Amniotic epithelial cell (primary cell): ENCODE measurements around the gene GGTLC1.
"Not testable (repeated sequence)": the region's sequence is repeated elsewhere in the genome, so short reads cannot be mapped to it uniquely, and the experiment has no call there.

Source experiments
- DNase-seq: peaks from one replicate; pipeline ENCODE4 v3.0.0-alpha.2; 2010; ENCODE audit warnings: low read depth

GGTLC1 gene

GRCh38 chr20:23994001-23994633 is 5.5 kb upstream of the GGTLC1 start:
- DNase-seq: not testable (repeated sequence)

- DNase-seq: not testable (repeated sequence)
Observed at GRCh38 chr20:23993440-23993839, 4.9 kb upstream of the GGTLC1 start.

GRCh38 chr20:23990296-23990695 is 1.7 kb upstream of the GGTLC1 start:
- DNase-seq: not testable (repeated sequence)

- DNase-seq: not testable (repeated sequence)
Observed at GRCh38 chr20:23988966-23989365, 387 bp upstream of the GGTLC1 start.

- DNase-seq: not testable (repeated sequence)
Observed at GRCh38 chr20:23986716-23987115, 1.9 kb downstream of the GGTLC1 start.

- DNase-seq: not testable (repeated sequence)
Observed at GRCh38 chr20:23986310-23986709, 2.3 kb downstream of the GGTLC1 start.

- DNase-seq: not testable (repeated sequence)
Observed at GRCh38 chr20:23985790-23986225, 2.8 kb downstream of the GGTLC1 start.

GRCh38 chr20:23985066-23985789 is 3.4 kb downstream of the GGTLC1 start:
- not testable (repeated sequence) for DNase-seq

- DNase-seq: not testable (repeated sequence)
Observed at GRCh38 chr20:23984476-23985023, 4.0 kb downstream of the GGTLC1 start.

GRCh38 chr20:23982112-23983018 is 6.2 kb downstream of the GGTLC1 start:
- not testable (repeated sequence) for DNase-seq

- DNase-seq: not testable (repeated sequence)
Observed at GRCh38 chr20:23981526-23981925, 7.1 kb downstream of the GGTLC1 start.

GRCh38 chr20:23981014-23981413 is 7.6 kb downstream of the GGTLC1 start:
- DNase-seq: not testable (repeated sequence)

GRCh38 chr20:23979899-23980811 is 8.4 kb downstream of the GGTLC1 start:
- not testable (repeated sequence) for DNase-seq

- DNase-seq: not testable (repeated sequence)
Observed at GRCh38 chr20:23979380-23979779, 9.2 kb downstream of the GGTLC1 start.

GRCh38 chr20:23978457-23978856 is 10.1 kb downstream of the GGTLC1 start:
- not testable (repeated sequence) for DNase-seq

GRCh38 chr20:23974966-23975365 is 13.6 kb downstream of the GGTLC1 start:
- no peak for DNase-seq

- DNase-seq: no peak
Observed at GRCh38 chr20:23971310-23971709, 17.3 kb downstream of the GGTLC1 start.

- DNase-seq: no peak
Observed at GRCh38 chr20:23970049-23970448, 18.5 kb downstream of the GGTLC1 start.

- DNase-seq: no peak
Observed at GRCh38 chr20:23967616-23967979, 21.0 kb downstream of the GGTLC1 start.

- DNase-seq: no peak
Observed at GRCh38 chr20:23966927-23967615, 21.5 kb downstream of the GGTLC1 start.
